Jurkat, Clone E6-1 (cell line): ENCODE measurements around the gene CLBA1.

Experiments used
- DNase-seq: peaks from one replicate; pipeline ENCODE4 v3.0.0-alpha.2; 2011; ENCODE audit warnings: low read depth, low spot score
- H3K4me3 ChIP-seq: 2 replicates; pipeline ENCODE4 v1.5.1; 2011; ENCODE audit warnings: mild to moderate bottlenecking, low read length, control low read depth, moderate library complexity

CLBA1 gene

GRCh38 chr14:104966261-104966865 lies 19.2 kb upstream of the CLBA1 start:
- DNase-seq = no peak

GRCh38 chr14:104966981-104967385 lies 18.6 kb upstream of the CLBA1 start:
- no peak for DNase-seq
- no peak overlapping the region for H3K4me3 ChIP-seq

More at GRCh38 chr14:104966261-104966865, 19.2 kb upstream of the CLBA1 start:
- H3K4me3 ChIP-seq = no peak overlapping the region

- H3K4me3 ChIP-seq = no peak overlapping the region
- DNase-seq = no peak
Observed at GRCh38 chr14:104967386-104968152, 18.0 kb upstream of the CLBA1 start.

- no peak overlapping the region for H3K4me3 ChIP-seq
- no peak for DNase-seq
Observed at GRCh38 chr14:104968153-104968527, 17.4 kb upstream of the CLBA1 start.

- DNase-seq = no peak
- H3K4me3 ChIP-seq = no peak overlapping the region
Observed at GRCh38 chr14:104968541-104969401, 16.8 kb upstream of the CLBA1 start.

GRCh38 chr14:104969741-104970230 lies 15.8 kb upstream of the CLBA1 start:
- DNase-seq = no peak
- H3K4me3 ChIP-seq = no peak overlapping the region

- no peak overlapping the region for H3K4me3 ChIP-seq
- DNase-seq = no peak
Observed at GRCh38 chr14:104970231-104971068, 15.1 kb upstream of the CLBA1 start.

GRCh38 chr14:104971447-104972240 lies 13.9 kb upstream of the CLBA1 start:
- no peak overlapping the region for H3K4me3 ChIP-seq
- DNase-seq = no peak

- H3K4me3 ChIP-seq = no peak overlapping the region
- DNase-seq = no peak
Observed at GRCh38 chr14:104972301-104973134, 13.1 kb upstream of the CLBA1 start.

- DNase-seq = no peak
- H3K4me3 ChIP-seq = no peak overlapping the region
Observed at GRCh38 chr14:104973135-104973384, 12.5 kb upstream of the CLBA1 start.

- no peak for DNase-seq
- no peak overlapping the region for H3K4me3 ChIP-seq
Observed at GRCh38 chr14:104973385-104974145, 12.0 kb upstream of the CLBA1 start.

- H3K4me3 ChIP-seq = no peak overlapping the region
Observed at GRCh38 chr14:104974146-104974541, 11.4 kb upstream of the CLBA1 start.

GRCh38 chr14:104974665-104975390 lies 10.8 kb upstream of the CLBA1 start:
- H3K4me3 ChIP-seq = no peak overlapping the region
- no peak for DNase-seq

More at GRCh38 chr14:104974146-104974541, 11.4 kb upstream of the CLBA1 start:
- DNase-seq = no peak

- DNase-seq = no peak
- no peak overlapping the region for H3K4me3 ChIP-seq
Observed at GRCh38 chr14:104975481-104976197, 9.9 kb upstream of the CLBA1 start.

- no peak overlapping the region for H3K4me3 ChIP-seq
- DNase-seq = peak; percentile 37
Observed at GRCh38 chr14:104976198-104977007, 9.2 kb upstream of the CLBA1 start.
